Measurements from ENCODE around the gene UMAD1. TPM values are rescaled to one million over a fixed set of nuclear protein-coding genes. Genes with fewer than 3 reads are reported as not detected.

The UMAD1 gene
- total RNA-seq, 1 donor from 2014 or later = 5.3 TPM

GRCh38 chr7:7693881-7694280 is 53.3 kb downstream of the UMAD1 start:
- no peak for ATAC-seq

- no peak for ATAC-seq
Observed at GRCh38 chr7:7694542-7694941, 54.0 kb downstream of the UMAD1 start.

- no peak for ATAC-seq
Observed at GRCh38 chr7:7695111-7695817, 54.7 kb downstream of the UMAD1 start.

- no peak for ATAC-seq
Observed at GRCh38 chr7:7696458-7697119, 56.0 kb downstream of the UMAD1 start.

GRCh38 chr7:7698930-7699329 is 58.4 kb downstream of the UMAD1 start:
- no peak for ATAC-seq

- ATAC-seq = no peak
Observed at GRCh38 chr7:7699380-7699779, 58.8 kb downstream of the UMAD1 start.

- no peak for ATAC-seq
Observed at GRCh38 chr7:7699970-7700369, 59.4 kb downstream of the UMAD1 start.

- no peak for ATAC-seq
Observed at GRCh38 chr7:7701527-7701926, 61.0 kb downstream of the UMAD1 start.

GRCh38 chr7:7702826-7703225 is 62.3 kb downstream of the UMAD1 start:
- no peak for ATAC-seq

GRCh38 chr7:7703427-7703826 is 62.9 kb downstream of the UMAD1 start:
- no peak for ATAC-seq

- peak; percentile 81 for ATAC-seq
Observed at GRCh38 chr7:7704867-7705266, 64.3 kb downstream of the UMAD1 start.

GRCh38 chr7:7705318-7705717 is 64.8 kb downstream of the UMAD1 start:
- no peak for ATAC-seq

GRCh38 chr7:7706101-7706511 is 65.6 kb downstream of the UMAD1 start:
- no peak for ATAC-seq

GRCh38 chr7:7706556-7707172 is 66.1 kb downstream of the UMAD1 start:
- ATAC-seq = no peak

GRCh38 chr7:7707246-7707645 is 66.7 kb downstream of the UMAD1 start:
- ATAC-seq = no peak

- ATAC-seq = no peak
Observed at GRCh38 chr7:7707806-7708205, 67.3 kb downstream of the UMAD1 start.

GRCh38 chr7:7709291-7709690 is 68.7 kb downstream of the UMAD1 start:
- ATAC-seq = no peak

- ATAC-seq = no peak
Observed at GRCh38 chr7:7710469-7710868, 69.9 kb downstream of the UMAD1 start.

GRCh38 chr7:7713730-7714129 is 73.2 kb downstream of the UMAD1 start:
- no peak for ATAC-seq

GRCh38 chr7:7718492-7718891 is 77.9 kb downstream of the UMAD1 start, which contains the start of gene RPA3:
Gene RPA3 (minus strand): TSS chr7:7718607. CDS start chr7:7640418, 78,189 bp downstream.
- no peak for ATAC-seq

- peak; percentile 100 for ATAC-seq
Observed at GRCh38 chr7:7719236-7719635, 78.7 kb downstream of the UMAD1 start.

- no peak for ATAC-seq
Observed at GRCh38 chr7:7720193-7720592, 79.6 kb downstream of the UMAD1 start.

- ATAC-seq = no peak
Observed at GRCh38 chr7:7720750-7721621, 80.4 kb downstream of the UMAD1 start.

All from esophagus mucosa (tissue), 1 donor.